GM18868 (cell line): ENCODE results near the gene LYRM7.
A peak's percentile ranks its signal among the peaks of the same experiment; 100 is the strongest.
"Not testable (repeated sequence)": the region's sequence is repeated elsewhere in the genome, so short reads cannot be mapped to it uniquely, and the experiment has no call there.

ENCODE experiments used
- ATAC-seq: cut with Tn5 transposase; IDR thresholded peaks from one replicate; pipeline ENCODE4 v1.9.1; 2021; ENCODE audit warnings: mild to moderate bottlenecking, moderate library complexity; ENCODE audit not compliant: unreplicated experiment

The LYRM7 gene

DNA sequence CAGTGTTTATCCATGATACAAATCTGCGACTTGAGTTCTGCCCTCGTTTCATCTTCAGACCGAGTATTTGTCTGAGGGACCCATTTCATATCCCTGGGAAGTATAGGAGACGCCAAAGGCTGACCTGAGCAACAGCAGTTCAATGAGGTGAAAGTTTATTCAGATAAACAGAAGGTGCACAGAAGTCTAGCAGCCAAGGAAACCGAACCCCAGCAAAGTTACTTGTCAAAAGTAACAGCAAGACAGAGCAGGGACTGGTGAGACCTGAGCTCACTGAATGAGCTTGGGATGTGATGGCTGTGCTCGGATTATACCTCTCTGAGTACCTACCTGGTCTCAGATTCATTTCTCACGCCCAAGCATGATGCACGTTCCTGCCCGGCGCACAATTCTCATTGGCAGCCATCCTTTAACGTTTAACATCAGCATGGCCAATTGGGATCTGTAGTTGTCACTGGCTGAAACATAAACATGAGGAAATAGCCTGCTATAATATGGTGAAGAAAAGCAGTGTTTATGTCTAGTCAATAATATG lies 599 bp downstream of the LYRM7 start:
- ATAC-seq: no peak

DNA sequence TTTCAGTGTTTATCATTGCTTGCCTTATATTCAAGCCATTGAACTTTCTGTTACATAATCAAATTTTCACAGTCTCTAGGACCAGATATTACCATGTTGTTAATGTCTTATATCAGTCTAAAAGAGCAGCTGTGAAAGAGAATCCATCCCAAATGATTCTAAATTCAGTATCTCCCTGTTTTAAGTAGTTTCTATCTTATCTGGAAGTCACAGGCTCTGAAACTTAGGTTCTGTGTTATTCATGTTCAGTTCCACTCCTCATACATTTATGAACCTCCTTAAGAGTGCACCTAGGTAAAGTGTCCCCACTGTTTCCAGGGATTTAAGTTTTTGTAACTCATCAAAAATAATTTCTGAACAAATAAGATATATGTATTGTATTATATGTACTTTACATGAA lies 9.7 kb downstream of the LYRM7 start:
- ATAC-seq: no peak

DNA sequence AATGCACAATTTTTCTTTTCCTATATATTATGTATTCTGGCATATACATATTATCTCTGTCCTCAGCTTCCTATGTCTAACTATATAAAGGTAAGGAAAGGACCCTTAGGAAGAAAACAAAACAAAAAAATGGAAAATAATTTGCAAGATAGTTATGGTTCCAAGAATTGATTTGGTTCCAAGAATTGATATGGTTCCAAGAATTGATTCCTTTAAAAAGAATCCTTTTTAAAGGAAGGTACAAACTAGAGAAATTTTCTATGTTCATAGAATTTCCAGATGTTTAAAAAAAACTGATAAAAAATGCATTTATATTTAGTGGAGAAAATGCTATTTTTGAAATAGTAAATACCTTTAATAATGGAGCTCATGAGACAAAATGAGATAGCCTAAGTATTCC lies 12.1 kb downstream of the LYRM7 start:
- no peak for ATAC-seq

DNA sequence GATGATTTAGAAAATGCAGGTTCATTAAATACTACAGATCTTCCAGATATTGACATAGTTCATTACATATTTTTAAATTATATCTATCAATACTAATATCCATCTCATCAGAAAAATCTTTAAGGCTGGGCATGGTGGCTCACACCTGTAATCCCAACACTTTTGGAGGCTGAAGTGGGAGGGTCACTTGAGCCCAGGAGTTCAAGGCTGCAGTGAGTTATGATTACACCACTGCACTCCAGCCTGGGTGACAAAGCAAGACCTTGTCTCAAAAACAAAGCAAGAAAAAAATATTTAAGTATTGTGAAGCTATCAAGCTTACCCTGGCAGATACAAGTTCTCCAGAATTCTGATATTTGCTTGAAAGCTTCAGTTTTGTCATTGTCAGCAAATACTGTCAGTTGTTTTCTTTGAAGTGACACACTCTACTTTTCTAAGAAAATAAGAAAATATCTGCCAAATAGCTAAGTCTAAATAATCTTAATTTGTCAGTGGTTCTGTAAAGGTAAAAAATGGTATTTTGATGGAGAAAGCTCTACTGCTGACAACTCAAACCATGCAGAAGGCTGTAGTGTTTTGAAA lies 14.9 kb downstream of the LYRM7 start:
- no peak for ATAC-seq

DNA sequence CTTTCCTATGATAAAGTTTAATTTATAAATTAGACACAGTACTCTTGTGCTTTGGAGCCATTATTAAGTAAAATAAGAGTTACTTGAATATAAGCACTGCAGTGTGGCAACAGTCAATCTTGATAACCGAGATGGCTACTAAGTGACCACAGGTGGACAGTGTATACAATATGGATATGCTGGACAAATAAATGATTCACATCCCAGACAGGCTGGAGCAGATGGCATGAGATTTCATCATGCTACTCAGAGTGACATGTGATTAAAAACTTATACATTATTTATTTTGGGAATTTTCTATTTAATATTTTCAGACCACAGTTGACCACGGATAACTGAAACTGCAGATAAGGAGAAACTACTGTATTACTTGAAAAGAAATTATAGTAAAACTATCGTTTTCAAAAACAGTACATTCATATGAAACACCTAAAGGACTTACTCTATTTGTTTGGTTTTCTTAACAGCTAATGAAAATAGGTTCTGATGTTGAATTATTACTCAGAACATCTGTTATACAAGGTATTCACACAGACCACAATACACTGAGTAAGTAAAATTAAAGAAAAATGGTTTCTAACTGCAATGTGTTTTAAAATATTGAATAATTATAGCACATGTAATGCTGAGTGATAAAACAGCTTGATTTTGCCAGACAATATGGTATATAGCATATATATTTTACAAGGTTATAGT lies 16.0 kb downstream of the LYRM7 start:
- no peak for ATAC-seq

DNA sequence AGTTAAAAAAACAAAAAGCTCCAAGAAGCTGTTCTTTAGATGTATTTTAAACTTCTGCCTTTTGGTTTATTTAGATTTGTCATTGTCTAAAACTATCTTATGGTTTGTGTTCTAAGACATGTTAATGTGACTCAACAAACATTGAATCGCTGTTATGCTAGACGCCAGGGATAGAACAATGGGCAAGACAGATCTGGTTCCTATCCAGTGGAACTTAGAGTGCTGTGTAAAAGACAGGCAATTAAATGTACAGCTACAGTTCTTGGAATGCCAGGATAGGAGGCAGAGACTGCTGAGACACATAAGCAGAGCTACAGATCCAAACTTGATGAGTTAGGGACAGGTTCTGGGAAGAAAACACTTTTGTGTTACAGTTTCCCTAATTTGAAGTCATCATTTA lies 22.4 kb downstream of the LYRM7 start:
- ATAC-seq: no peak

DNA sequence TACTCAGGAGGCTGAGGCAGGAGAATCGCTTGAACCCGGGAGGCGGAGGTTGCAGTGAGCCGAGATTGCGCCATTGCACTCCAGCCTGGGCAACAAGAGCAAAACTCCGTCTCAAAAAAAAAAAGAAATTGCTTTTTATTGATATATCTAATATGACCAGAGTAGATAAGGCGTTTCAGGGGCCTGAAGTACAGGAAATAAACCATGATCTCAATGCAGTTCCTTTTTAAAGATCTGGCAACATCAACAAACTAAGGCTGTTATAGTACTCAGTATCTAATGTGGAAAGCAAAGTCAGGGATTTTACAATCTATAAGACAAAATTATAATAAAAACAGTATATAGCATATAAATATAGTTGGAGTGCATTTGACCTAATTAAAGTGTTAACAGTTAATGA lies 23.2 kb downstream of the LYRM7 start:
- not testable (repeated sequence) for ATAC-seq

DNA sequence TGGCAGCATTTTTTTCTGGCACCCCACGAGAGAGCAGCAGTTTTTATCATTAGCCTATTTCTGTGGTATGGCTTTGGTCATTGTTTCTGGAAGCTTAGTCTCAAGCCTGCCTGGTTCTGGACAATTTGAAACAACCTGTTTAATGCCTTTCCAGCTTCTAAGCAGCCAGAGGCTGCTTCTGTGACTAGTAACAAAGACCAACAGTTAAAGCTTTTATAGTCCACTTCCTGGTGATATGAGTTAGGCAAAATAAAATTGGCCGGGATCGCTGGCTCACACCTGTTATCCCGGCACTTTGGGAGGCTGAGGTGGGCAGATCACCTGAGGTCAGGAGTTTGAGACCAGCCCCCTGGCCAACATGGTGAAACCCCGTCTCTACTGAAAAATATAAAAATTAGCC lies 24.0 kb downstream of the LYRM7 start:
- no peak for ATAC-seq

DNA sequence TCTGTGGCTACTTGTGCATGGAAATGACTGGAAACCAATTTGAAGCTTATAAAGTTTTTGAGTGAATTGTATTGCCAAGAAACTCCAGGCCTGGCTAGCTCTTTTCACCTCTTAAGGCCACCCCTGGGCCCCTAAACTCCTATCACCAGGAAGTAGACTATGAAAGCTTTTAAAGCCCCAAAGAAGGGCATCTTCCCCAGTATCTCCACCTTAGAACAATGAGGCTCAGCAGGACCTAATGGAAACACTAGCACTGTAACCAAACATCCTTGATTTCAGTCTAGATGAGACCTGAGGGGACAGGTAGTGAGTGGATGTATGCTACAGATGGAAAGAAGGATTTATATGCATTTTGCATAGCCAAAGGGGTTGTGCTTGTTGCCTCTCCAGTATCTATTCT lies 25.0 kb downstream of the LYRM7 start:
- ATAC-seq: no peak

DNA sequence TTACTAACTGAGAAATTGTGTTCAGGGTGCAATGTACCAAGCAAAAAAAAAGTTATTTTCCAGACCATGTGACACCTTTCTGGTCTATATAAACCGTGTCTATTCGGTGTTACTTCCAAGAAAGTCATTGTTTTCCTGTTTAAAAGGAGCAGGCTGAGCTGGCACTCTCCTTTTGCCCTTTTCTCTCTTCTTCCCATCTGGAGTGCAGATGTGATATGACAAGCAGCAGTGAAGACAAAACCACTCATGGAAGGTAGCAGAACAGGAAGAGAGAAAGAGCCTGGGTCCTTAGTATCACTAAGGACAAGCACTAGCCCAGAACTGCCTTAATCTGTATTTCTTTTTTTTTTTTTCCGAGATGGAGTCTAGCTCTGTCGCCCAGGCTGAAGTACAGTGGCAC lies 25.6 kb downstream of the LYRM7 start:
- ATAC-seq: no peak

DNA sequence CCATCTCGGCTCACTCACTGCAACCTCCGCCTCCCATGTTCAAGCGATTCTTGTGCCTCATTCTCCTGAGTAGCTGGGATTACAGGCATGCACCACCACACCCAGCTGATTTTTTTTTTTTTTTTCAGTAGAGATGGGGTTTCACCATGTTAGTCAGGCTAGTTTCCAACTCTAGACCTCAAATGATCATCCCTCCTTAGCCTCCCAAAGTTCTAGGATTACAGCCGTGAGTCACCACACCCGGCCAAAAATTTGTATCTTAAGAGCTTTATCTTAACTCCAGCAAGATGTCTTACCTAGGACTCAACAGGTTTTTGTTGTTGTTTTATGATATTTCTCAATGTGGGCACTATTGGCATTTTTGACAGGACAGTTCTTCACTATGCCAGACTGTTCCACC lies 27.9 kb downstream of the LYRM7 start:
- ATAC-seq: no peak

DNA sequence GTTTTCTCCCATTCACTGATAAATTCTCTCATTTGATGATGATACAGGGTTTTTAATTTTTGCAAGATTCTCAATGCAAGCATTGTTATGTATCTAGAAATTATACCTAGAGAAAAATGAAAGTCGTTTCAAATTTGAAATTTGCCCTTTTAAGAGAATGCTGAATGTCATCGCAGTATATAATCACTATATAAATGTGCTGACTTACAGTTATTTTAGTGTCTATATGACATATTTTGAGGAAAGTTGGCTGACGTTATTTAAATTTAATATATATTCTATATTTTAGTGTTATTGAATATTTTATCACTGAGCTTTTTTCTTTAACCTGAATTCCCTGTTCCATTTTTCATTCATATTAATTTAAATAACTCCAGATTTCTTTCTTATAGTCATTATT lies 29.8 kb downstream of the LYRM7 start:
- no peak for ATAC-seq

DNA sequence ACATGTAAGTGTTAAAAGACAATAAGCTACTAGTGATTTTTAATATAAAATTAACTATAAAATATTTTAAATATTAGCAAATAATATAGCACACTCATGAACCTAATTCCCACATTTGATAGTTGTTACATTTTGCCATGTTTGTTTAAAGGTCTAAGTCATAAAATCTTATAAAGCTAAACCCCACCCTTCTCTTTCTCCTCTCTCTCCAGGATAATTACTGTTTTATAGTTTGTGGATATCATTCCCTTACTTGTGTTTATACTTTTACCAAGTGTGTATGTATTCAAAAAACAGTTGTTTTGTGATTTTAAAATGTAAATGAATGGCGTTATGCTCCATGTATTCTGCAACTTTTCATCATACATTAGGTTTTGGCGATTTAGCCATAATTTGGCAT lies 34.2 kb downstream of the LYRM7 start:
- no peak for ATAC-seq

DNA sequence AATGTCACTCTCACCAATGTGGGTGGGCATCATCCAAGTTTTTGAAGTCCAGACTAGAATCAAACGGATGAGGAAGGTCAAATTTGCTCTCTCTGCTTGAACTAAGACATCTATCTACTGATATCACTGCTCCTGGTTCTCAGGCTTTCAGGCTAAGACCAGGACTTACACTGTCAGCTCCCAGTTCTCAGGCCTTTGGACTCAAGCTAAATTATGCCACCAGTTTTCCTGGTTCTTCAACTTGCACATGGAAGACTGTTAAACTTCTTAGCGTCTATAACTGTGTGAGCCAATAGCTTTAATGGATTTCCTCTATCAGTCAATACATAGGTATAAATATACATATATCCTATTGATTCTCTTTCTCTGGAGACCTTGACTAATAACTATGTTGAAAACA lies 35.3 kb downstream of the LYRM7 start:
- ATAC-seq: no peak

DNA sequence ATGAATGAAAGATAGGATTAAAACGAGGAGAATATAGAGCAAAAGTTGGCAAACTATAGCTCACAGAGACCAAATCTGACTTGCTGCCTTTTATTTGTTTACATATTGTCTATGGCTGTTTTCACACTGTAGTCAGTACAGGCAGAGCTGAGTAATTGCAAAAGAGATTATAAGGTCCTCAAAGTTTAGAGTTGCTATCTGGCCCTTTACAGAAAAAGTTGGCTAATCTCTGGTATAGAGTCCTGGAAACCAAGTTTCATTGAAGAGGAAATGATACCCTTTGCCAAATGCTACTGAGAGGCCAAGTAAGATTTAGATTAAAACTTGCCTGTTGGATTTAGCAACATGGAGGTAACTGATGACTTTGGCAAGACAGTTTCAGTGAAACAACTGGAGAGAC lies 36.0 kb downstream of the LYRM7 start:
- no peak for ATAC-seq

DNA sequence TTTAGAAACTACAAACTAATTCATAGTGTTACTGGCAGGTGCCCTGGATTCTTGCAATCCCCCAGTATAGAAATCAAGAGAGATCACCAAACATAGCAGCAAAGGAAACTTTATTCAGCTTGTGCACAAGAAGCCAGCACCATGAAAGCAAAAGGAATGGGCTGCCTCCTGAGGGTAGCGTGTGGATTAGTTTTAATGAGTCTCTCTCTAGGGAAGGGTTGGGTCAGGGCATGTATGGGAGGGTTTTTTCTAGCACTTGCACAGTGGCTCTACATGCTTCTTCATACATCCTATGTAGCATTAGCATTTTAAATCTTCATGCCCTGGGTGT lies 38.4 kb downstream of the LYRM7 start:
- ATAC-seq: no peak

DNA sequence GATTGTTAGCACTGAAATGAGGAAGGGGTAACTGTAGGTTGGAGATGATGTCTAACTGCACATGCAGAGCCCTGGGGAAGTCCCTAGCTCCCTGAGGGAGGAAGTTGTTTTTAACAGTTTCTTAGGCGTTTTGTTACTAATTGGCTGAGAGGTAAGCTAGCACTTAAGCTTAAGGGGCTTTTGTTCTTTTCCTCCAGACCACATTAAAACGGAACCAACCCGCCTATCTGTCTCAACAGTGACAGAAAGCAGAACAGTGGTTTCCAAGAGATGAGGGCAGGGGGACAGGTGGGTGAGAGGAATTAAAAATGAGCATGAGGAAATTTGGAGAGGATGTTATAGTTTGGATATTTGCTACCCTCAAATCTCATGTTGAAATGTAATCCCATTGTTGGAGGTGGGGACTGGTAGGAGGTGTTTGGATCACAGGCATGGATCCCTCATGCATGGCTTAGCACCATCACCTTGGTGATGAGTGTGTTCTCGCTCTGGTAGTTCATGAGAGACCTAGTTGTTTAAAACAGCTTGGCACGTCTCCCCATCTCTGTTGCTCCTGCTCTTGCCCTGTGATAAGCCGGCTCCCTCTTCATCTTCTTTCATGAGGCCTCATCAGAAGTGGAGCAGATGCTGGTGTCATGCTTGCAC lies 38.9 kb downstream of the LYRM7 start:
- peak; percentile 79 for ATAC-seq

DNA sequence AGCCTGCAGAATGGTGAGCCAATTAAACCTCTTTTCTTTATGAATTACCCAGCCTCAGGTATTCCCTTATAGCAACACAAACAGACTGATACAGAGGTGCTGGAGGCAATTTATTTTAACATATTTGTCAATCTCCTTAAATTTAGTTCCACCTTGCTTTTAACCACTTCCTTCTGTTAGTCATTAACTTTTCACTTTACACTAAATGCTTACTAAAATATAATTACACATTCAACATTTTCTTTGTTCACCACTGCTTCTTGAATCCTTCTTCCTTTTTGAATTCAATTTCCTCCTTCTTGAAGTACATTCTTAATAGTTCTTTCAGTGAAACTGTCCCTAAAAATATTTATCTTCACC lies 39.4 kb downstream of the LYRM7 start:
- no peak for ATAC-seq

DNA sequence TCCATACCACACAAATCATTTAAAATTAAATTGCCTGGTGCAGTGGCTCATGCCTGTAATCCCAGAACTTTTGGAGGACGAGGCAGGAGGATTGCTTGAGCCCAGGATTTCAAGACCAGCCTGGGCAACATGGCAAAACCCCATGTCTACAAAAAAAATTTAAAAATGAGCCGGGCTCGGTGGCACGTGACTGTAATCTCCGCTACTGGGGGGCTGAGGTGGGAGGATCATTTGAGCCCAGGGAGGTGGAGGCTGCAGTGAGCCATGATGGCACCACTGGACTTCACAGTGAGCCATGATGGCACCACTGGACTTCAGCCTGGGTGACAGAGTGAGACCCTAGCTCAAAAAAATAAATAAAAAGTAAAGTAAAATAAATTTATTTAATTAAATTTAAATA lies 40.9 kb downstream of the LYRM7 start:
- no peak for ATAC-seq

DNA sequence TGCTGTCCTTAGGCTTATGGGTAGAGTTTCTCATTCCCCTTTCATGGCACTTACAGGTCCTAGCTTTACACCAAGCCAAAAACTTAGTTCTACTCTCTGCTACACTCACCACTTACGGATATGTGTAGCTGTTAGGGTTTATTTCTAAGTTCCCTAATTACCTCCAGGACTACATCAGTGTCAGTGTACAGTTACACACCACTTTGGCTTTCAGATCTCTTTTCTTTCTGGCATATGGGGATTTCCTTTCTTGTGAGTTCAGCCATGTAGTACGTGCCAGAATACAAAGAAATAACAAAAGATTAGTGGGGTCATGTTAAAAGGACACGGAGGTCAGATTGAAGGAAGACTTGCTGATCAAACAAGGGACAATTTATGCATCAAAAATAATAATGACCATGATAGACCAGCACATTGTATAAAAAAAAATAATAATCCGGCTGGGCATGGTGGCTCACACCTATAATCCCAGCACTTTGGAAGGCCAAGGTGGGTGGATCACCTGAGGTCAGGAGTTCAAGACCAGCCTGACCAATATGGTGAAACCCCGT lies 41.8 kb downstream of the LYRM7 start:
- peak; percentile 41 for ATAC-seq

DNA sequence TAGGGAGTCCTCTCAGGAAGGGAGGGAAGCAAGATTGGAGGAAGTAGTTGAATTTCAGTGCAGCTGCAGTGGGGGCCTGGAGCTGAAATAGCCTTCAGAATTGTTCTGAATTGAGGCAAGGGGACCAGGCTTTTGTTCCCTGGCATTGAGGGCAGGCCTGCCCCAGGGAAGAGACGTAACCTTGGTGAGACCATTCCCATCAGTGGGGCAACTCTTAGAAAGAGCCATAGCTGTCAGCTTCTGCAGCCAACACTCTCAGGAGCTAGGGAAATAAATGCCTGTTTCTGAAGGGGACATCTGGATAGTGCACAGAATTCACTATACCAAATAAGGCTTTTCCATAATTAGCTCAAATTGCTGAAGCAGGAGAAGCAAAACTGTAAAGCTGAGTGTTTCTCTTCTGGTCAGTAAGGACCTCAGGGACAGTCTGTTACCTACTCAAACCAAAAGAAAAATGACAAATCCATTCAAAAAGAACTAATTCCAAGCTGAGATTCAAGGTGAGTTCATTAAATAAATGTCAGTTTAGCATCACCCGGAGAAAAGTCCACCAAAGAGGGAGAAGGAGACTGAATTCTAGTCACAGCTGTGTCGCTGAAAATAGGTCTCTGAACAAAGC lies 44.0 kb downstream of the LYRM7 start:
- no peak for ATAC-seq

DNA sequence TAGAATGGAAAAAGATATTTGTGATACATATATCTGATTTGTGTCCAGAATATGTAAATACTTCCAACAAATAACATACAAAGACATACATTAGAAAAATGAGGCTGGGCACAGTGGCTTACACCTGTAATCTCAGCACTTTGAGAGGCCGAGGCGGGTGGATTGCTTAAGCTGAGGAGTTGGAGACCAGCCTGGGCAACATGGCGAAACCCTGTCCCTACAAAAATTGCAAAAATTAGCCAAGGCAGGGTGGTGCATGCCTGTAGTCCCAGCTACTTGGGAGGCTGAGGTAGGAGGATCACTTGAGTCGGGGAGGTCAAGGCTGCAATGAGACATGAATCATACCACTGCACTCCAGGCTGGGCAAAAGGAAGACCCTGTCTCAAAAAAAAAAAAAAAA lies 47.0 kb downstream of the LYRM7 start:
- ATAC-seq: no peak
